ENCODE data around the gene ANKRD63. TPM values are rescaled to one million over a fixed set of nuclear protein-coding genes. Genes with fewer than 3 reads are reported as not detected.

Gene ANKRD63
- total RNA-seq, 1 experiment from 2014 or later: 1.2 TPM

- Histone ChIP-seq H3F3A (ENCODE audit: low read length, unreplicated experiment) (no peaks in the 10 kb centered on the region), H2AFZ (ENCODE audit: low read length) (no peak overlapping the region), H3K4me3 (ENCODE audit: low read length) (no peak overlapping the region), H3K9me3 (ENCODE audit: low read length) (no peaks in the 10 kb centered on the region), H3K79me2 (ENCODE audit: low read length) (no peaks in the 10 kb centered on the region), H3K4me2 (ENCODE audit: low read length) (no peak overlapping the region), H3K9ac (ENCODE audit: low read length) (no peak overlapping the region), H3K27me3 (ENCODE audit: low read length) (no peaks in the 10 kb centered on the region), H3K27ac (ENCODE audit: low read length) (no peak overlapping the region), H3K9me2 (replicated peaks; ENCODE audit: low read length) (no peaks in the 10 kb centered on the region), H3K36me3 (ENCODE audit: low read depth, low read length) (no peaks in the 10 kb centered on the region), H3K4me1 (ENCODE audit: insufficient read depth, low read length) (no peaks in the 10 kb centered on the region), H4K20me1 (ENCODE audit: low read length) (no peaks in the 10 kb centered on the region)
- ATAC-seq (no peak), DNase-seq (no peak)
- POLR2A ChIA-PET (ENCODE audit: unreplicated experiment): no interaction called here
- no peak for TF ChIP-seq CTCF (conservative IDR thresholded peaks at IDR 0.05; ENCODE audit: low read depth, low read length)
- no peak for TF ChIP-seq EZH2phosphoT487 (IDR thresholded peaks at IDR 0.05; ENCODE audit: borderline replicate concordance, low read length)
- no peak for TF ChIP-seq EZH2 (IDR thresholded peaks at IDR 0.05; ENCODE audit: low read length, unreplicated experiment)
- intact Hi-C loops (cut with micrococcal nuclease): no loop called here
- no TSS peak for BruUV-seq (replicated peaks)
- CTCF ChIA-PET: no interaction called here
These were observed 19.5 kb upstream of the ANKRD63 start for GRCh38 chr15:40302288-40302886.

DNA sequence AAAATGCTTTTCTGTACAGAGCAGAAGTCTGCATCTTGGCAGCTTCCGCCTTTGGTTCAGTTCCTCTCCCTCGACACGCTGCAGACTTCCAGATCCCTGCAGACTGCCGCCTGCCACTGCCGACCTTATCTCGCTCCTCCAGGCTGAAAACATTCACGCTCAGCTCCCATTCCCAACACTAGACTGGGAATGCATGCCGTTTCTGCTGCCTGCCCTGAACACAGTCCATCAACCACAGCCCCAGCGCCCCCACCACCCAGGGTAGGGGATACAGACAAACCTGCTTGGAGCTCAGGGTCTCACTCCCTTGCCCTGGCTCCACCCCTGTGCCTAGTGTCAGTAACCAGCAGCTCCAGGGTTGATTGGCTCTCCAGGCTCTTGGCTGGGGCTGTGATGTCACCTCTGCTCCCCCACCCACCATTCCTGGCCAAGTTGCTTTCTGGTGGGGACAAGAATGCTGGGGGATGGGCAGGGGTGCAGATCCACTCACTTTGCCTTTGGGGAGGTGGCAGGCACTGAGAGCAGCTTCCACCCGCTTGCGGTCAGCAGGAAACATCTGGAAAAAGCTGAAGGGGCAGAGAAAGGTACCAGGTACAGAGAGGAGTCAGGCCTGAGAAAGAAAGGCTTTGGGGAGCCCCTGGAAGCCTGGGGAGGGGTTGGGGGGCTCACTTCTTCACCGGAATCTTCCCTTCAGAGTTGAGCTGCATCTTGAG lies 18.8 kb upstream of the ANKRD63 start:
- Histone ChIP-seq H3K9me2 (replicated peaks; ENCODE audit: low read length) (no peaks in the 10 kb centered on the region), H3K27ac (ENCODE audit: low read length) (no peak overlapping the region), H3F3A (ENCODE audit: low read length, unreplicated experiment) (no peaks in the 10 kb centered on the region), H3K79me2 (ENCODE audit: low read length) (no peaks in the 10 kb centered on the region), H3K36me3 (ENCODE audit: low read depth, low read length) (no peaks in the 10 kb centered on the region), H3K27me3 (ENCODE audit: low read length) (no peaks in the 10 kb centered on the region), H2AFZ (ENCODE audit: low read length) (no peak overlapping the region), H3K4me2 (ENCODE audit: low read length) (no peak overlapping the region), H4K20me1 (ENCODE audit: low read length) (no peaks in the 10 kb centered on the region), H3K9me3 (ENCODE audit: low read length) (no peaks in the 10 kb centered on the region), H3K4me3 (ENCODE audit: low read length) (no peak overlapping the region), H3K4me1 (ENCODE audit: insufficient read depth, low read length) (no peaks in the 10 kb centered on the region), H3K9ac (ENCODE audit: low read length) (no peak overlapping the region)
- POLR2A ChIA-PET (ENCODE audit: unreplicated experiment): no interaction called here
- ATAC-seq (no peak), DNase-seq (no peak)
- CTCF ChIA-PET: interaction anchor here (0.6 to 1.1 kb wide), 2 partner anchors 9 to 22 kb away, joined by 3 to 5 read pairs; no protein-coding TSS in a partner anchor
- no TSS peak for BruUV-seq (replicated peaks)
- TF ChIP-seq EZH2phosphoT487 (IDR thresholded peaks at IDR 0.05; ENCODE audit: borderline replicate concordance, low read length): no peak
- no peak for TF ChIP-seq EZH2 (IDR thresholded peaks at IDR 0.05; ENCODE audit: low read length, unreplicated experiment)
- no peak for TF ChIP-seq CTCF (conservative IDR thresholded peaks at IDR 0.05; ENCODE audit: low read depth, low read length)
- intact Hi-C loops (cut with micrococcal nuclease): no loop called here

DNA sequence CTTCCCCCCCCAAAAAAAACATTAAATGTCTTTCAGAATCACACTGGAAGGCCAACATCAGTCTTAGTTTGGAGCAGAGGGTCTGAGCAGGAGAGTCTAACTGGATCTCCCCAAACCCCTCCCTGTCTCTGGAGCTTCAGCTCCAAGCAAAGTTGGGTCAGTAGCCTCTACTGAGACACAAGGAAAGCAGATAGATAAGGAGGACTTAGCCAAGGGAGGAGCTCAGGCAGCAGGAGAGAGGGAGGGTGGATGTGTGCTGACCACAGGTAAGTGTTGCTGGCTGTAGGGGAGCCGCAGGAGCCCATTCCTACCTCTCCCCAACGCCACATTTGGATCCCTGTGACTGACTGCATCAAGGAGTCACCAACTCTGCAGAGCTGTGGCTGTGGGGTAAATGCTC lies 17.9 kb upstream of the ANKRD63 start:
- H3K9me2 ChIP-seq (replicated peaks; ENCODE audit: low read length): no peaks in the 10 kb centered on the region
- H3K9me3 ChIP-seq (ENCODE audit: low read length): no peaks in the 10 kb centered on the region
- no TSS peak for BruUV-seq (replicated peaks)
- no peaks in the 10 kb centered on the region for H3K79me2 ChIP-seq (ENCODE audit: low read length)
- ChIA-PET POLR2A (ENCODE audit: unreplicated experiment) (no interaction called here), CTCF (interaction anchor here (1.1 kb wide), 1 partner anchor 22 kb away, joined by 3 read pairs; no protein-coding TSS in a partner anchor)
- H3K27ac ChIP-seq (ENCODE audit: low read length): no peak overlapping the region
- no peak overlapping the region for H3K9ac ChIP-seq (ENCODE audit: low read length)
- no peak overlapping the region for H3K4me3 ChIP-seq (ENCODE audit: low read length)
- H3F3A ChIP-seq (ENCODE audit: low read length, unreplicated experiment): no peaks in the 10 kb centered on the region
- H4K20me1 ChIP-seq (ENCODE audit: low read length): no peaks in the 10 kb centered on the region
- H3K4me2 ChIP-seq (ENCODE audit: low read length): no peak overlapping the region
- DNase-seq (no peak), ATAC-seq (no peak)
- H3K27me3 ChIP-seq (ENCODE audit: low read length): no peaks in the 10 kb centered on the region
- TF ChIP-seq EZH2phosphoT487 (IDR thresholded peaks at IDR 0.05; ENCODE audit: borderline replicate concordance, low read length): no peak
- intact Hi-C loops (cut with micrococcal nuclease): no loop called here
- no peak overlapping the region for H2AFZ ChIP-seq (ENCODE audit: low read length)
- H3K36me3 ChIP-seq (ENCODE audit: low read depth, low read length): no peaks in the 10 kb centered on the region
- no peaks in the 10 kb centered on the region for H3K4me1 ChIP-seq (ENCODE audit: insufficient read depth, low read length)
